Measurements from ENCODE around the gene TMPRSS6.

The TMPRSS6 gene

DNA sequence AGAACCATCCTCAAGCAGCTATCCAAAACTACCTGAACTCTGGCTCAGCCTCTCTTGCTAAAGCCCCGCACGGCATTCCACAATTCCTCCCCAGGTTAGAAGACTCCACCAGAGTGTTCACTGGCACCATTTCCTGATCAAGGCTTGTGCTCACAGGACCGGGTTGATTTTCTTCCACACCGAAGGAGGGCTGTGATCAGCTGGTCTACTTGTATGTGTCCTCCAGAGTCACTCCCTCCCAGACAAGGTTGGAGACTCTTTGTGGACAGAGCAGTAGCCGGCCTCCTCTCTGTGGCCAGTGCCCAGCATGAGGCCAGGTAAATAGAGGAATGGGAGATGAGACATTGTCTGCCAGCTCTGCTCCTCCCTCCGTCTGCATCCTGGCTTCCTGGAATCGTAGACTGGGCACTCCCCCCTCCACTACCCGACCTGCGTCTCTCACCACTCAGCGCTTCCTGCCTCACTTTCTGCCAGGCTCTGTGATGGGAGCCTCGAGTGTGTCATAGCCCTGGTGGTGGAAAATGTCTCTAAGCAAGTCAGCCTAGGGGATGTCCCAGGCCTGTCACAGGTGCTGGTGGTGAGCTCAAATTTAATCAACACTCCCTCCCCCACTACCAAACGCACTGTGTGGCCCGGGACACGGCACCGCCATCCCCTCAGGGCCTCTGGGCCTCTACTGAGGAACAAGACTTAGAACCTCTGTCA is 12.5 kb upstream of the TMPRSS6 start:
- intact Hi-C loops (cut with DNase I) = no loop called here
- DNase-seq = peak in 1 of 42 donors; percentile 14

- no peak for DNase-seq
- intact Hi-C loops (cut with DNase I) = no loop called here
Observed at GRCh38 chr22:37120569-37121340, 11.2 kb upstream of the TMPRSS6 start.

GRCh38 chr22:37119872-37120271 is 10.4 kb upstream of the TMPRSS6 start:
- DNase-seq = no peak
- intact Hi-C loops (cut with DNase I) = no loop called here

GRCh38 chr22:37118083-37118482 is 8.6 kb upstream of the TMPRSS6 start:
- intact Hi-C loops (cut with DNase I) = no loop called here
- DNase-seq = no peak

GRCh38 chr22:37117092-37117491 is 7.6 kb upstream of the TMPRSS6 start:
- no peak for DNase-seq
- intact Hi-C loops (cut with DNase I) = no loop called here

GRCh38 chr22:37115032-37115431 is 5.5 kb upstream of the TMPRSS6 start:
- intact Hi-C loops (cut with DNase I) = no loop called here
- no peak for DNase-seq

- no peak for DNase-seq
- intact Hi-C loops (cut with DNase I) = no loop called here
Observed at GRCh38 chr22:37113757-37114156, 4.2 kb upstream of the TMPRSS6 start.

DNA sequence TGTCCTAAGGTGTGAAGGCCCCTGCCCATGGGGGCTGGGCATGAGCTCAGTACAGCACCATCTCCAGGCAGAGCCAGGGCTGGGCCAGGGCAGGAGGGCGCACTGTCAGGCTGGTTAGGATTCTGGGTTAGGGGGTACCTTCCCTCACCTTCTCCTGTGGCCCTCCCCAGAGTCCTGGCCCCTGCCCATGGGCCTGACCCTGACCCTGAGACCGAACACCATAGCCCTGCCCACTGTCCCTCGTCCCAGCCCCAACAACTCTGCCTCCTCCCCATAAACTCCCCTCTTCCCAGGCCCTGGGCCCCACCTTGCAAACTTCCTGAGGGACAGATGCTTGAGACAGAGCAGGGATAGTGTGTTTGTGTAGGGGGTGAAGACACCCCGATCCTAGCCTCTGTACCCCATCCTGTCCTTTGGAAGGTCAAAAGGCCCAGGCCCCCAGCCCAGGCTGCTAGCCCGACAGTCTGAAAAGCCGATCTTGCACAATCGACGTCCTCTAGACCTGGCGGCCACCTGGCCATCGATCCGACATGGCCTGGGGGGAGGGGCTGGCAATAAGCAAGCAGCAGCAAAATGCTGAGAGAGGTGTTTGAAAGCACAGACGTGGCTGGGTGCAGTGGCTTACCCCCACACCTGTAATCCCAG is 2.7 kb upstream of the TMPRSS6 start:
- DNase-seq = no peak
- intact Hi-C loops (cut with DNase I) = no loop called here

DNA sequence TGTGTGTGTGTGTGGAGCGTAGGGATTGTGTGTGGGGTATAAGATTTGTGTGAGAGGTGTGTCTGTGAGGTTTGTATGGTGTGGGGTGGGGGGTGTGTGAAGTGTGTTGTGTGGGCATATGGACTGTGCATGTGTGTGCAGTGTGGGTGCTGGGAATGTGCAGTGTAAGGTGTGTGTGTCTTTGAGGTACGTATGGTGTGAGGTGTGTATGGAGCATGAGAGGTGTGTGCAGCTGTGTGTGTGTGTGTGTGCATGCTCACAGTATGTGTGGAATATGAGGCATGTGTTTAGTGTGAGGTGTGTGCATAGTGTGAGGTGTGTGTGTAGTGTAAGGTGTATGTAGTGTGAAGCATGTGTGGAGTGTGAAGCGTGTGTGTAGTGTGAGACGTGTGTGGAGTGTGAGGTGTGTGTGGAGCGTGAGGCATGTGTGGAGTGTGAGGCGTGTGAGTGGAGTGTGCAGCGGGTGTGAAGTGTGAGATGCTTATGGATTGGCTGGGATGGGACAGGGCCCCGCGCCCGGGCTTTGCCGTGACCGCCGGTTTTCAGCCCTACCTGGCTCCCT is 1.7 kb upstream of the TMPRSS6 start:
- intact Hi-C loops (cut with DNase I) = no loop called here
- DNase-seq = no peak

- DNase-seq = no peak
- intact Hi-C loops (cut with DNase I) = no loop called here
Observed at GRCh38 chr22:37107816-37108621, 1.5 kb downstream of the TMPRSS6 start.

DNA sequence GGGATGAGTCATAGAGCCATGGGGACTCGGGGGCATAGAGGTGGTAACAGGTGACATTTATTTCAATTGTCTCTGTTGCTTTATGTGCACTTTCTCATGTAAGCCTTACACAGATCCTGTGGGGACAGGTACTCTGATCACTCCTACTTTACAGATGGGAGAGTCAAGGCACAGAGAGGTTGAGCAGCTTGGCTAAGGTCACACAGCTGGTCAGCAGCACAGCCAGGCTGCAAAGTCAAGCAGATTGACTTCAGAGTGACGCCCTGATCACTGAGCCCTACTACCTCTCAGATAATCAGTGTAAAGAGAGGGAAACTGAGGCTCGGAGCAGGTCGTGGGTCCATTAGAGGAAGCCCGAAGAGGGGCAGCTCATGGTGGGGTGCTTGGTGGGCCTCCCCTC is 3.5 kb downstream of the TMPRSS6 start:
- intact Hi-C loops (cut with DNase I) = no loop called here
- DNase-seq = no peak

DNA sequence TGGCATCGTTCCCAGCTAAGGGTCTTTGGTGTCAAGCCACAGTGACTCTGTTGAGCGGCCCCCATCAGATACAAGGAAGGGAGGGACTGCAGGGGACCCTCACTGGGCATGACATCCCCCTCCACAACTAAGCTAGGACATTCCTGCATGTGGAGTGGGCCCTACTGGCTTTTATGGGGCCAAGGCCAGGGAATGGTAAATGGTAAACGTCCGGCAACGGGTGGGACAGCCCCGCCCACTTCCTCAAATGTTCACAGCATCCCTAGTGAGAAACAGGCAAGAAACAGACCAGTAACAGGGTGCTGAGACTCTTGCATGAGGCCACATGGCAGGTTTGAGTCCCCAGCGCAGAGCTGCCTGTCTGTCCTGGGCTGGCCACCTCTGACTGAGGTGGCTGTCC is 4.4 kb downstream of the TMPRSS6 start:
- DNase-seq = no peak
- intact Hi-C loops (cut with DNase I) = no loop called here

- DNase-seq = no peak
- intact Hi-C loops (cut with DNase I) = no loop called here
Observed at GRCh38 chr22:37103656-37104452, 5.7 kb downstream of the TMPRSS6 start.

GRCh38 chr22:37103151-37103550 is 6.4 kb downstream of the TMPRSS6 start:
- intact Hi-C loops (cut with DNase I) = no loop called here
- DNase-seq = no peak

GRCh38 chr22:37101311-37102066 is 8.0 kb downstream of the TMPRSS6 start:
- intact Hi-C loops (cut with DNase I) = no loop called here
- no peak for DNase-seq

- intact Hi-C loops (cut with DNase I) = no loop called here
- no peak for DNase-seq
Observed at GRCh38 chr22:37100589-37101127, 8.9 kb downstream of the TMPRSS6 start.

DNA sequence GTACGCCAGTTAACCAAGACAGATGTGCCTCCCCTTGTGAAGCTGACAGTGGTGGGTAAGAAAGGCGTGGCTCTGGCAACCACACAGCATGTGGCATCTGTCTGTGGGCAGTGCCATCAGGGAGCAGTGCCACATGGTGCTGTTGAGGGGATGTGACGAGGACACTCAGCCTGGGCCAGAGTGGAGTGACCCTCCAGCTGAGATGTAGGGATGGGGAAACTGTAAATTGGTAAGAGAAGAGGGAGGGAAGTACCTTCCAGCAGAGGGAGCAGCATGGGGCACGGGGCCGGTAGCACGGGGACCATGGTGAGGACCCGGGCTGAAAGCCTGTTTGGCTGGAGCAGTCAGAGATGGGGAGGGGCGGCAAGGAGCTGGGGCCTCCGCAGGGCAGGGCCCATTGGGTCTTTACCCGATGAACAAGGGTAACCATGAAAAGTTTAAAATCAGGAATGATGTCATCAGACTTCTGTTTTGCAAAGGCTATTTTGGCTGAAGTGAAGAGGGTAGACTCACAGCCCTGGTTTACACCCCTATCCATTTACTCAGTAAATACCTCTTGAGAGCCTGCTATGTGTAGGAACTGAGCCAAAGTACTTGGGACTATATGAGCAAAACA is 10.4 kb downstream of the TMPRSS6 start:
- intact Hi-C loops (cut with DNase I) = no loop called here
- DNase-seq = no peak
